Measurements from ENCODE around the gene ZNF581.

ZNF581 gene

DNA sequence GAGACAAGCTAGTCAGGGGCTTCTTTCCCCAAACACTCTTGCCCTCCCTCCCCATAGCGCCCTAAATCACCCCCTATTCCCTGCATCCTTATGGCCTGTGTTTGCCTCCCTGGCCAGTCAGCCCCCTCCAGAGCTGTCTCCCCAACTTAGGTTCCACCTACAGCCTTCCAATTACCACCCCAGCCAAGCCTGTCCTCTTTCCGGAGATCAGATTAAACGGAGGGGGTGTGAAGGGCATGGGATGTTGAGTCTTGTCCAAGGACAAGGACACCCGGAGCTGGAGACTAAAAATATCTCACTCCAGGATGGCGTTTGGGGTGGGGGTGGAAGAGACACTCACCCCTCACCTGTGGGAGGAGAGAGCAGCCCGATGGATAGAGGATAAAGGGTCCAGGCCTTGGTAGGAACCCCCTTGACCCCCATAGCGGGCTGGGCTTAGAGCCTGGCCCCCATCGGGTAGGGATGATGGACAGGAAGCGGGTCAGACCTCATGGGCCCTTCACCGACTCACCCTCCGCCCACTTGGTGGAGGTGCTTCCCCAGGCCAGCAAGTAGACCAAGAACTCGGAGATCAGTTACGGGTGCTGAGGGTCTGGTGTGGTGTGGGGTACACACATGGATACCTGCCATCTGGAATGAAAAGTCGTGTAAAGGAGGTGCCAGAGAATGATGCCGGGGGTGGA is 32.0 kb upstream of the ZNF581 start:
- no peak for DNase-seq (ENCODE audit: extremely low read depth, low read depth)
- H3K4me3 ChIP-seq (replicated peaks; ENCODE audit: low read depth, low read length), result no peak overlapping the region
- TF ChIP-seq, protein P1, sequence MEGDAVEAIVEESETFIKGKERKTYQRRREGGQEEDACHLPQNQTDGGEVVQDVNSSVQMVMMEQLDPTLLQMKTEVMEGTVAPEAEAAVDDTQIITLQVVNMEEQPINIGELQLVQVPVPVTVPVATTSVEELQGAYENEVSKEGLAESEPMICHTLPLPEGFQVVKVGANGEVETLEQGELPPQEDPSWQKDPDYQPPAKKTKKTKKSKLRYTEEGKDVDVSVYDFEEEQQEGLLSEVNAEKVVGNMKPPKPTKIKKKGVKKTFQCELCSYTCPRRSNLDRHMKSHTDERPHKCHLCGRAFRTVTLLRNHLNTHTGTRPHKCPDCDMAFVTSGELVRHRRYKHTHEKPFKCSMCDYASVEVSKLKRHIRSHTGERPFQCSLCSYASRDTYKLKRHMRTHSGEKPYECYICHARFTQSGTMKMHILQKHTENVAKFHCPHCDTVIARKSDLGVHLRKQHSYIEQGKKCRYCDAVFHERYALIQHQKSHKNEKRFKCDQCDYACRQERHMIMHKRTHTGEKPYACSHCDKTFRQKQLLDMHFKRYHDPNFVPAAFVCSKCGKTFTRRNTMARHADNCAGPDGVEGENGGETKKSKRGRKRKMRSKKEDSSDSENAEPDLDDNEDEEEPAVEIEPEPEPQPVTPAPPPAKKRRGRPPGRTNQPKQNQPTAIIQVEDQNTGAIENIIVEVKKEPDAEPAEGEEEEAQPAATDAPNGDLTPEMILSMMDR (IDR thresholded peaks at IDR 0.05; ENCODE audit: low read depth, low read length, missing control alignments), result no peak

DNA sequence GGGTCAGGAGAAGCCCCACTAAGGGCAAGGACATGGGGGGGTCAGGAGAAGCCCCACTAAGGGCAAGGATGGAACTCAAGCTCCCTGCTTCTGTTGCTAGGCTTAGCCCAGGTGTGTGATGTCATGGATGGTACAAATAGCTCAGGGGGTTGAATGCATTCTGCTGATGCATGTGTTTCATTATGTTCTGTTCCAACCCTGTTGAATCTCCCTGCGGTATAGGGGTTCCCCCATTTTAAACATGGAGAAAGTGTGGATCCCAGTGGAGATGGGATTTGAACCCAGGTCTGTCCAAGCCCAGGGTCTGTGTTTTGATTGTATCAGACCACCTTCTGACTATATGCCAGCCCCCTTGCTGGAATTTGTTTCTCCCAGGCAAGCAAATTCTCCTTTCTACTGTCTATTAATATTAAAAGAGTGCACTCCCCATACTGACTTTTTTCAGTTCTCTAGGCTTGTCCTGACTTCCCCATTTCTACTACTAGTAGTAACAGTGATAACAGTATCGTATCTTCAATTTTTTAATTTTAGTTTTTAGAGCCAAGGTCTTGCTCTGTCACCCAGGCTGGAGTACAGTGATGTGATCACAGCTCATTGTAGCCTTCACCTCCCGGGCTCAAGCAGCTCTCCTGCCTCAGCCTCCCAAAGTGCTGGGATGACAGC is 31.3 kb upstream of the ZNF581 start:
- DNase-seq (ENCODE audit: extremely low read depth, low read depth), result no peak
- H3K4me3 ChIP-seq (replicated peaks; ENCODE audit: low read depth, low read length), result no peak overlapping the region
- TF ChIP-seq, protein P1 (IDR thresholded peaks at IDR 0.05; ENCODE audit: low read depth, low read length, missing control alignments), result no peak

DNA sequence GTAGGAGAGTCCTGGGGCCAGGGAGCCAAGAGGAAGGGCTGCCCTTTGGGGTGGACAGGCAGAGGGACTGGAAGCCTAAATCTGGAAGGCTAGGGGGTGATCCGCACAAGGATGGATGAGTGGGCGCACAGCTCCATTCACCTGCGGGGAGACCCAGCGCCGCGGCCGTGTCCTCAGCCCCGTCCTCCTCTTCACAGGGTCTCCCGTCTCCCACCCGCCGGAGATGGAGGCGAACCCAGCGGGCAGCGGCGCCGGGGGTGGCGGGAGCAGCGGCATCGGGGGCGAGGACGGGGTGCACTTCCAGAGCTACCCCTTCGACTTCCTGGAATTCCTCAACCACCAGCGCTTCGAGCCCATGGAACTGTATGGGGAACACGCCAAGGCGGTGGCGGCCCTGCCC is 30.1 kb upstream of the ZNF581 start:
- TF ChIP-seq, protein P1 (IDR thresholded peaks at IDR 0.05; ENCODE audit: low read depth, low read length, missing control alignments), result no peak
- DNase-seq (ENCODE audit: extremely low read depth, low read depth), result no peak
- no peak overlapping the region for H3K4me3 ChIP-seq (replicated peaks; ENCODE audit: low read depth, low read length)

DNA sequence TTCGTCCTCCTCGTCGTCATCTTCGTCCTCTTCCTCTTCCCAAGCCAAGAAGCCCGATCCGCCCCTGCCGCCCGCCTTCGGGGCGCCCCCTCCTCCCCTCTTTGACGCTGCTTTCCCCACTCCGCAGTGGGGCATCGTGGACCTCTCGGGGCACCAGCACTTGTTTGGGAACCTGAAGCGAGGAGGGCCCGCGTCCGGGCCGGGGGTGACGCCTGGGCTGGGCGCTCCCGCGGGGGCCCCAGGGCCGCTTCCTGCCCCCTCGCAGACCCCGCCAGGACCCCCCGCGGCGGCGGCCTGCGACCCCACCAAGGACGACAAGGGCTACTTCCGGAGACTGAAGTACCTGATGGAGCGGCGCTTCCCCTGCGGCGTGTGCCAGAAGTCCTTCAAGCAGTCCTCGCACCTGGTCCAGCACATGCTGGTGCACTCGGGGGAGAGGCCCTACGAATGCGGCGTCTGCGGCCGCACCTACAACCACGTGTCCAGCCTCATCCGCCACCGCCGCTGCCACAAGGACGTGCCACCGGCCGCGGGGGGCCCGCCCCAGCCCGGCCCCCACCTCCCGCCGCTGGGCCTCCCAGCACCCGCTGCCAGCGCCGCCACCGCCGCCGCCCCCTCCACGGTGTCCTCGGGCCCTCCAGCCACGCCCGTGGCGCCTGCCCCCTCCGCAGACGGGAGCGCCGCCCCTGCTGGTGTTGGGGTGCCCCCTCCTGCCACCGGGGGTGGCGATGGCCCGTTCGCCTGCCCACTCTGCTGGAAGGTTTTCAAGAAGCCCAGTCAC is 29.3 kb upstream of the ZNF581 start:
- TF ChIP-seq, protein P1 (IDR thresholded peaks at IDR 0.05; ENCODE audit: low read depth, low read length, missing control alignments), result no peak
- DNase-seq (ENCODE audit: extremely low read depth, low read depth), result no peak
- no peak overlapping the region for H3K4me3 ChIP-seq (replicated peaks; ENCODE audit: low read depth, low read length)

DNA sequence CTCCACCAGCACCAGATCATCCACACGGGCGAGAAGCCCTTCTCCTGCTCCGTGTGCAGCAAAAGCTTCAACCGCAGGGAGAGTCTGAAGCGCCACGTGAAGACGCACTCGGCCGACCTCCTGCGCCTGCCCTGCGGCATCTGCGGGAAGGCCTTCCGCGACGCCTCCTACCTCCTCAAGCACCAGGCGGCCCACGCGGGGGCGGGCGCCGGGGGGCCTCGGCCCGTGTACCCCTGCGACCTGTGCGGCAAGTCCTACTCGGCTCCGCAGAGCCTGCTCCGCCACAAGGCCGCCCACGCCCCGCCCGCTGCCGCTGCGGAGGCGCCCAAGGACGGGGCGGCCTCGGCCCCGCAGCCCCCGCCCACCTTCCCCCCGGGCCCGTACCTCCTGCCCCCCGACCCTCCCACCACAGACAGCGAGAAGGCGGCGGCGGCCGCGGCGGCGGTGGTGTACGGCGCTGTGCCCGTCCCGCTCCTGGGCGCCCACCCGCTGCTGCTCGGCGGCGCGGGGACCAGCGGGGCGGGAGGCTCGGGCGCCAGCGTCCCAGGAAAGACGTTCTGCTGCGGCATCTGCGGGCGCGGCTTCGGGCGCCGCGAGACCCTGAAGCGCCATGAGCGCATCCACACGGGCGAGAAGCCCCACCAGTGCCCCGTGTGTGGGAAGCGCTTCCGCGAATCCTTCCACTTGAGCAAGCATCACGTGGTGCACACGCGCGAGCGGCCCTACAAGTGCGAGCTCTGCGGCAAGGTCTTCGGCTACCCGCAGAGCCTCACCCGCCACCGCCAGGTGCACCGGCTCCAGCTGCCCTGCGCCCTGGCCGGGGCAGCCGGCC is 28.5 kb upstream of the ZNF581 start:
- H3K4me3 ChIP-seq (replicated peaks; ENCODE audit: low read depth, low read length), result no peak overlapping the region
- TF ChIP-seq, protein P1 (IDR thresholded peaks at IDR 0.05; ENCODE audit: low read depth, low read length, missing control alignments), result no peak
- DNase-seq (ENCODE audit: extremely low read depth, low read depth), result no peak
